Bronchial epithelial cell (primary cell): Measurements from ENCODE around the gene DOCK8. TPM values are rescaled to one million over a fixed set of nuclear protein-coding genes. Genes with fewer than 3 reads are reported as not detected.

Source experiments
- DNase-seq: peaks from one replicate; pipeline ENCODE4 v3.0.0-alpha.2; 2010; ENCODE audit warnings: low read depth
- FAIRE-seq: peaks from 2 replicates; lab custom pipeline; 2011; peaks lifted over from hg19 to GRCh38; lab: Jason Lieb, UNC
- H3K27me3 ChIP-seq: 2 replicates; pipeline ENCODE4 v1.5.1; 2011; ENCODE audit warnings: low read length; ENCODE audit not compliant: control insufficient read depth, insufficient read depth
- H3K36me3 ChIP-seq: 2 replicates; pipeline ENCODE4 v1.5.1; 2011; ENCODE audit warnings: low read length; ENCODE audit not compliant: control insufficient read depth, insufficient read depth
- H3K4me3 ChIP-seq: 2 replicates; pipeline ENCODE4 v1.5.1; 2011; ENCODE audit warnings: mild to moderate bottlenecking, low read depth, low read length, control low read depth
- total RNA-seq: library from RNA; depleted of rRNA; stranded (reverse); fragments of >200 nt; gene quantifications from 2 replicates; pipeline ENCODE4 v1.2.1, GENCODE V29; 2014
- TF ChIP-seq, protein P1 (sequence below): IDR thresholded peaks from 2 replicates; pipeline ENCODE4 v1.5.1; 2011; ENCODE audit warnings: mild to moderate bottlenecking, moderate library complexity, low read length, control low read depth, inconsistent platforms; ENCODE audit not compliant: insufficient read depth, severe bottlenecking

DOCK8 gene
- total RNA-seq, 1 donor from 2014 or later, result 0.26 TPM

- TF ChIP-seq, protein P1, sequence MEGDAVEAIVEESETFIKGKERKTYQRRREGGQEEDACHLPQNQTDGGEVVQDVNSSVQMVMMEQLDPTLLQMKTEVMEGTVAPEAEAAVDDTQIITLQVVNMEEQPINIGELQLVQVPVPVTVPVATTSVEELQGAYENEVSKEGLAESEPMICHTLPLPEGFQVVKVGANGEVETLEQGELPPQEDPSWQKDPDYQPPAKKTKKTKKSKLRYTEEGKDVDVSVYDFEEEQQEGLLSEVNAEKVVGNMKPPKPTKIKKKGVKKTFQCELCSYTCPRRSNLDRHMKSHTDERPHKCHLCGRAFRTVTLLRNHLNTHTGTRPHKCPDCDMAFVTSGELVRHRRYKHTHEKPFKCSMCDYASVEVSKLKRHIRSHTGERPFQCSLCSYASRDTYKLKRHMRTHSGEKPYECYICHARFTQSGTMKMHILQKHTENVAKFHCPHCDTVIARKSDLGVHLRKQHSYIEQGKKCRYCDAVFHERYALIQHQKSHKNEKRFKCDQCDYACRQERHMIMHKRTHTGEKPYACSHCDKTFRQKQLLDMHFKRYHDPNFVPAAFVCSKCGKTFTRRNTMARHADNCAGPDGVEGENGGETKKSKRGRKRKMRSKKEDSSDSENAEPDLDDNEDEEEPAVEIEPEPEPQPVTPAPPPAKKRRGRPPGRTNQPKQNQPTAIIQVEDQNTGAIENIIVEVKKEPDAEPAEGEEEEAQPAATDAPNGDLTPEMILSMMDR, result no peak
- DNase-seq (no peak), FAIRE-seq (no peak)
- Histone ChIP-seq H3K36me3 (no peaks in the 10 kb centered on the region), H3K27me3 (no peaks in the 10 kb centered on the region), H3K4me3 (no peak overlapping the region)
Measured at GRCh38 chr9:278651-279050, 64.0 kb downstream of the DOCK8 start.

DNA sequence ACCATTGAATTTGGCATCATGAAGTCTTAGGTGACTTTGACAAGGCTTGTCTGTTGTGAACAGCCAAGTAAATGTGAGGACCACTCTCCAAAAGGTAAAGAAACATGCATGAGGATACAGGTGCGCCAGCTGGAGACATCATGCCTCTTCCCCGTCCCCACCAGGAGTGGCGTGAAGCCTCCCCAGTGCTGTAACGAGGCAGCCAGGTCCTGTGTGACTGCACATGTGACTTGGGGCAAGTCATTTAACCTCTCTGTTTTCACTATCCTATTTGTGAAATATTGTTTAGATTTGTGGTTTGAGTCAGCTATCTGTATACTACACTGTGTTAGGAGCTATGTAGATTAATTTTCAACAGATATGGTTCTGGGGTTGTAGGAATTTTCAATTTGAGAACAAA lies 65.0 kb downstream of the DOCK8 start:
- Histone ChIP-seq H3K4me3 (no peak overlapping the region), H3K36me3 (no peaks in the 10 kb centered on the region), H3K27me3 (no peaks in the 10 kb centered on the region)
- FAIRE-seq (peak; percentile 84), DNase-seq (no peak)
- TF ChIP-seq, protein P1, result no peak

DNA sequence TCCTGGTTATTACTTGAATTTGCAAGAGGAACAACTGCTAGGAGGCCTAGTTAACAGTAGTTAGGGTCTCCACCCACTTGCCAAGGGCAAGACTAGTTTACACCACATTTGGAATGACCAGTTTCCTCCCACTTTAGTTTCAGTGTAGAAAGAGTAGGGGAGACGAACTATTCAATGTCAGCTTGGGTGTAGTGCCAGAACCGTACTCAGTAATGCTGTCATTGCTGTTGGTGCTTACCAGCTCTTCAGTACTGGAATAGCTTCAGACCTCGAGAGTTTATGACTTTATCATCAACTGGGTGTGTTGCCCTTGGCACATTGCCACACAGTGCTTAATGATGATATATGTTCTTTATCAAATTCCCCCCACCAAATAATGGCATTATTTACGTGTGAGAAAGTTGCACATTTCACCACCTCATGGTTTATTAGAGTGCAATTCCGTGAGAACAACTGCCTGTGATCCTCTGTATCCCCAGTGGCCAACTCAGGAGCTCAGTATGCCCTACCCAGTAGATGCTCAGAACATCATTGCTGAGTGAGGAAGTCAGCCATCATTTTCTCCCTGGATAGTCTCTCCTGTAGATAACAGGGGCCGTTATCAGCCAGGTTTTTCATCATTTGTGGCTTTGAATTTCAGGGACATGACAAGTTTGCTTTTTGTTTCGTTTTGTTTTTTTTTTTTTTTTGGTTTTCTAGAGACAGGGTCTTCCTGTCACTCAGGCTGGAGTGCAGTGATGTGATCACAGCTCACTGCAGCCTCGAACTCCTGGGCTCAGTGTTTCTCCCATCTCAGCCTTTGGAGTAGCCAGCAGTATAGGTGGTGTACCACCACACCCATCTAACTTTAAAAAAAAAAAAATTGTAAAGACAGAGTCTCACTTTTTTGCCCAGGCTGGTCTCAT lies 67.3 kb downstream of the DOCK8 start:
- Histone ChIP-seq H3K27me3 (no peaks in the 10 kb centered on the region), H3K36me3 (no peaks in the 10 kb centered on the region), H3K4me3 (no peak overlapping the region)
- DNase-seq (no peak), FAIRE-seq (no peak)
- TF ChIP-seq, protein P1, result no peak

- DNase-seq, result peak; percentile 54
- Histone ChIP-seq H3K36me3 (no peaks in the 10 kb centered on the region), H3K27me3 (peaks cover 2% of the 10 kb centered on the region), H3K4me3 (no peak overlapping the region)
- TF ChIP-seq, protein P1, result no peak
- FAIRE-seq, result no peak
Measured at GRCh38 chr9:286071-286740, 71.5 kb downstream of the DOCK8 start.

DNA sequence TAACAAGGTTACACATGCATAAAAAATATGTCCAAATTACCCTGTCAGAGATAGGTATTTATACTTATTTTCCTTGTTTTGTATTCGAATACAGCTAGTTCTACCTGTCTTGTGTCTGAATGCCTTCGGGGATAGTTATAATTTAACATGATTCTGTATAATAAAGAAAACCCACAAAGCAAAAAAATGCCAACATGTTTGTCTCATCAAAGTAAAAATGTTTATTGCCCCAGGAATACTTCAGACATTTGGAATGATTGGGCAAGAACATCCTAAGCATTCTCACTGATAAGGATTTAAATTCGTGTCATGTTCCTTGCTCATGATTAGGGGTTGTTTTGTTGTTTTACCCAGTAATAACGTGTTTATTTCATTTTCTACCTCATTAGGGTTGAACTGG lies 74.5 kb downstream of the DOCK8 start:
- TF ChIP-seq, protein P1, result no peak
- FAIRE-seq (no peak), DNase-seq (no peak)
- H3K36me3 ChIP-seq, result no peaks in the 10 kb centered on the region
- H3K27me3 ChIP-seq, result peaks cover 2% of the 10 kb centered on the region
- no peak overlapping the region for H3K4me3 ChIP-seq
